T-helper 9 cell (primary cell): ENCODE results near the gene STEAP3.
"Not testable (repeated sequence)": the region's sequence is repeated elsewhere in the genome, so short reads cannot be mapped to it uniquely, and the experiment has no call there.

ENCODE experiments used
- DNase-seq: peaks from one replicate; pipeline ENCODE4 v3.0.0-alpha.2; 2020

STEAP3 gene

DNA sequence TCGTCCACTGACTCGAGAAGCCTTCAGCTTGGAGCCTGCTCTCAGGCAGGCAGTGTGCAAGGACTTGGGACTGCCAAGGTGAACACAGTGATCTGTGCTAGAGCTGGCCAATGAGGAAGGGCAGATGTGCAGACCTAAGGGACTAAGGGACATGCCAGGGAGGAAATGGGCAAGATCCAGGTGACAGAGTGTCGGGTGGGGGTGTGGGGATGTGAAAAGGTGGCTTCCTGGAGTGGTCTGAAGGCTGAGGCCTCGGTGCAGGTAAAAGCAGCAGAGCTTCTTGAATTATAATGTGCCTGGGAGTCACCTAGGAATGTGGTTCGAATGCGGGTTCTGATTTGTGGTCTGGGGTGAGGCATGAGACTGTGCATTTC, 42.0 kb downstream of the STEAP3 start:
- DNase-seq, result no peak

GRCh38 chr2:119266091-119266589, 42.5 kb downstream of the STEAP3 start:
- DNase-seq, result no peak

DNA sequence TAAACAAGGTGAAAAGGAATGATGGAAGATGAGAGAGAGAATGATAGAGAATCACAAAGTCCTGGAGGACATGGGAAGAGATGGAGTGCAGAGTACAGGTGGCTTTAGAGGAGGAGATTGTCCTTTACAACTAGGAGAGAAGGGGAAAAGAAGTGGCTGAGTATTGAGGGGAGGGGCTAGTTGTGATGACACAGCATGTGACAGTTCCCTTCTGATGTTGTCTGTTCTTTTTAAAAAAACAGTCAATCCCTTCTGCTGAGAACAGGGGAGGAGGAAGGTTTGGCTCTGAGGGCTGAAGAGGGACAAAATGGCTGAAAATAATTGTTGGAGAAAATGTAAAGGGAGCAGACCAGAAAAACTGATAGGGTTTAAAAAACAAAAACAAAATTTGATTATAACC, 44.0 kb downstream of the STEAP3 start:
- DNase-seq, result no peak

- no peak for DNase-seq
Measured at GRCh38 chr2:119276864-119277263, 53.2 kb downstream of the STEAP3 start.

GRCh38 chr2:119278385-119278784, 54.8 kb downstream of the STEAP3 start:
- DNase-seq, result not testable (repeated sequence)

DNA sequence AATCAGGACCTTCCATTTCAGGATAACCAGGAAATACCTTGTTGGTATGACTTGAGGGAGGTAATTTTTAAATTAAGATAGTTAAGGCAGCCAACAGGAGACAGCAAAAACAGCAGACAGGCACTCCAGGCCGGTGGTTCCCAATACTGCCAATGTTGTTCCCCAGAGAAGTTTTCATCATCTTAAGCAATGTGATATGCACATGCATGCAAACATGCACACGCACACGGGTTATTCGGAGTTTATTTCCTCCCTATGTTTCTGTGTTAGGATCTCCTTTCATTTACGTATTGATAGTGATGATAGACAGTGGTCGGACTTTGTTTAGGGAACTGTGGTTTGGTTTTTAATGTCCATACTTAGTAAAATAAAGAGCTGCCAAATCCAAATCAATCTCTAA, 55.3 kb downstream of the STEAP3 start:
- no peak for DNase-seq

GRCh38 chr2:119279666-119280065, 56.0 kb downstream of the STEAP3 start:
- DNase-seq, result no peak

DNA sequence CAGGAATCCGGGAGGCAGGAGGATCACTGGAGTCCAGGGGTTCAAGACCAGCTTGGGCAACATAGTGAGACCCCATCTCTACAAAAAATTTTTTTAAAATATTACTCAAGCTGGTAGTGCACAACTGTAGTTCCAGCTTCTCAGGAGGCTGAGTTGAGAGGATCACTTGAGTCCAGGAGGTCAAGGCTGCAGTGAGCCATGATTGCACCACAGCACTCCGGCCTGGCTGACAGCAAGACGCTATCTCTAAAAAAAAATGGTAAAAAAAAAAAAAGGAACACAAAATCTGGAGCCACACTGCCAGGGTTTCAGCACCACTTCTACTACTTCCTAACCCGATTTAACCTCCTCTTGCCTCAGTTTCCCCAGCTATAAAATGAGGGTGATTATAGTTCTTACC, 57.0 kb downstream of the STEAP3 start:
- DNase-seq, result no peak

DNA sequence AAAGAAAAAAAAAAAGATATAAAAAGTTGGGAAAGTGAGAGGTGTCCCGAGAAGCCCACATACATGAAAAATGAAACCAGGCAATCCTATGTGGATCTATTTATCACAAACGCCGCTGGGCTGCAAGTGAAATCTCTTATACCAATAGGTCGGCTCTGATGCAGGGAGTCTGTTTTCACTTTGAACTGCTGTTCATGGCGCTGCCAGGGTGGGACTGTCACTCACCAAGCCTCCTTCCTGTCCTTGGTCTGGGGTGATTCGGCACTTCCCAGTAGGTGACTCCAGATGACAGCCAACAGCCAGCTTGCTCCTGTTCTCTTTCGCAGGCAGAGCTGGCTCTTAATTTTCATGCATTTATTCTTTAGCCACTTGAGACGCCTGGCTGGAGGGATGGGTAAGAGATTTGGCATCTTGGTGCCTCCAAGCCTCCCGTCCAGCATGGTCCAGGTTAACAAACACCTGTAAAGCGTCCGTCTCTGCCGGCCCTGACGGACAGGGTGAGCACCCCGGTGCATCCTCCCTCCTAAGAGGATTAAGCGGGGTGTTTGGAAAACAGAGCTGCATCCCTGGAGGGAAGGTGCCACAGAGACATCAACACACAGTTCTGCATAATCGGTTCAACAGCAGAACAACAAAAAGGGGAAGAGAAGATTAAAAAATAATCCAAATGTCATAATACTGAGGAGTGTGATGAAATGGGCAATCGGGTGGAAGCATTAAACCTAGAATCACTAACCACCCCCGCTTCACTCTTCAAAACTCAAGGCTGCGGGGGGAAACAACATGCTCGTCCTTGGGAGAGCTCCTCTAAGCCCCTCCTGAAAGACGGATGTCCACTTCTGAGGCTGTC, 58.7 kb downstream of the STEAP3 start:
- DNase-seq, result no peak

GRCh38 chr2:119282996-119283511, 59.4 kb downstream of the STEAP3 start:
- no peak for DNase-seq

- DNase-seq, result no peak
Measured at GRCh38 chr2:119283873-119284331, 60.3 kb downstream of the STEAP3 start.

DNA sequence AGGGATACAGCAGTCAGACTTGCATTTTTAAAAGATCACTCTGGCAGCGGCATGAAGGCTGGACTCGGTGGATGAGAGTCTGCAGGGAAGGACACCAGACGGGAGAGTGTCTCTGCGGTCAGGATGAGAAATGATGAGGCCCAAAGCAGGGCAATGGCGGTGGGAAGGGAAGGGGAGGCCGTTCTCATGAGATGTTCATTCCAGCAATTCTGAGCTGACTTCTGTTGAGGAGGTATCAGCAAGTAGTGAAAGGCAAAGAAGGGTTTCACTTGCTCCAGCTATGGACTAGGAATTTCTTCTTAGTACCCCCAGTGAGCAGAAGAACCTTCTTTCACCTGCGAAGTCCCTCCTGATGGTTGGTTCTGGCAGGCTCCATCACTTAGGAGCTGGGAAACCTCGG, 63.0 kb downstream of the STEAP3 start:
- no peak for DNase-seq

DNA sequence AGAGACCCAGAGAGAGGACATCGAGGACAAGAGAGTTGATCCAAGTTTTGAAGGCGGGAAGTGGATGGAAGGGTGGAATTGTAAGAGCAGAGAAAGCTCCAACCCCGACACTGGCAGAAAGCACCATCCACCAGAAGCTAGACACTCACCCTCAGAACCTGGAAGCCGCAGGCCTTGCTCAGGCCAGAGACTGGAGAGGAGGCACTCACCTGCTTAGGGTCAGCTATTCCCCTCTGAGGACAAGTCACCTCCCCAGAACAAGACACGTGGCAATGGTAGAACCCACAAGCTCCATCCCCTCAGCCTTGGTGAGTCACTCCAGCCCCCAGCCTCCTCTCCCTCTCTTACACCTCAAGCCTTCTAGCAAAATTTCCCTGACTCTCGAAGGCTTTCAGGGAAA, 64.9 kb downstream of the STEAP3 start:
- DNase-seq, result no peak

- no peak for DNase-seq
Measured at GRCh38 chr2:119289093-119289492, 65.5 kb downstream of the STEAP3 start.

DNA sequence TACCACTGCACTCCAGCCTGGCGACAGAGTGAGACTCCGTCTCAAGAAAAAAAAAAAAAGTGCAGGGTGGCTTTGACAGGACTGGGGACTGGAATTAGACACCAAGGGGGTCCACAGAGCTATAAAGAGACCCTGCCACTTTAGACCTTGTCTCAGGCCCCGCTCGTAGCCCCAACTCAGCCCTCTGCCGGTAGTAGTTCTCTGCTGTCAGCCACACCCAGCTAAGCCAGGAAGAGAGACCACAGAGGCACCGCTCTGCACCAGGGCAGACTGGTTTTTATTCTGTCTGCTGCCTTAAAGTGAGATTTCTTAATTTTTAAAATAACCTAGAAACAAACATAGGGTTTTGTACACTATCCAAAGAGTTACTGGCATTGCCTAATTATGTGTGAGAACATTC, 66.0 kb downstream of the STEAP3 start:
- no peak for DNase-seq

DNA sequence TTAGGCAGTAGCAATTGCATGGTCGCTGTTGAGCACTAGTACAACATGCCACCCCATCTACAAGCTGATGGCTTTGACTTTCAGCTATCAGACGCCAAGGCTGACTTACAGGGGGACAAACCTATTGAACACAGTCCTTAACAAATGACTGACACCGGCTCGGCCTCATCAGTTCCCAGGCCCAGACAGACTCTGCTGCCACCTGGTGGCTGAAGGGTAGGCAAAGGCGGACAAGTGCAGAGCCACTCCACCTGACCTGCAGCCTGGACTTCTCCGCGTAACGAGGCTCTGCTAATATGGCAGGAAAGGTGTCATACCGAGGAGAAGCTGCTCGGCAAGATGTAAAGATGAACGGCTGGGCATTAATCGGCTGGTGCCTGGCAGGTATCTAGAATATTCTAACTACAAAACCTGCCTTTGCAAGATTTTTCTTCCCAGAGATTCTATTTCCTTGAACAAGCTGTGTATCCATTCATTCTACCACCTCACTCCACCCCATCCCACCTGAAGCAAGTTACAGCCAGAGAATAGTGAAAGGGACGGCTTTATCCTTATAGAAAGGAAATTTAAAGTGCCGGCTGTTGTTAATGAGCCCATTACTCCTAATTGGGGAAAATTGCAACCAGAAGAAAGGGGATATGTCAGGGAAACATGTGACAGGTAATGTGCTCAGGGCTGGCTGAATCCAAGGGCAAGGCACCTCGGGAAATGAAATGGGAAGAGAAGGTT, 67.4 kb downstream of the STEAP3 start:
- no peak for DNase-seq

- no peak for DNase-seq
Measured at GRCh38 chr2:119291588-119292167, 68.0 kb downstream of the STEAP3 start.

DNA sequence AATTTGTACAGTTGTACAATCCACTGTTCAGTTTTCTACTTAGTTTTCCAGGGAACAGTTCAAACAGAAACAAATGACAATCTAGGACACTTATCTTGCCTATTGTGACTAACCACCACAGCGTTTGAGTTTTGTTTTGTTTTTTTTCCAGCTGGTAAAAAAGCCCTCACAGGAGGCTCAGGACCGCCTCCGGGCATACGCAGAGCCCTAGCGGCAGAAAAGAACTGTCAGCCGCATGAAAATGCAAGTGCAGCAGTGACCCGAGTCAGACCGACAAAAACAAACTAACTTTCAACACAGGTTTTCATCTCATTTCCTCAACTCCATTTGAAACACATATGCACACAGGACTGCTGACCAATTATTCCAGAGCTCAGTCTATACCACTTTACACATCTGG, 68.6 kb downstream of the STEAP3 start:
- no peak for DNase-seq

- no peak for DNase-seq
Measured at GRCh38 chr2:119293254-119293653, 69.6 kb downstream of the STEAP3 start.

DNA sequence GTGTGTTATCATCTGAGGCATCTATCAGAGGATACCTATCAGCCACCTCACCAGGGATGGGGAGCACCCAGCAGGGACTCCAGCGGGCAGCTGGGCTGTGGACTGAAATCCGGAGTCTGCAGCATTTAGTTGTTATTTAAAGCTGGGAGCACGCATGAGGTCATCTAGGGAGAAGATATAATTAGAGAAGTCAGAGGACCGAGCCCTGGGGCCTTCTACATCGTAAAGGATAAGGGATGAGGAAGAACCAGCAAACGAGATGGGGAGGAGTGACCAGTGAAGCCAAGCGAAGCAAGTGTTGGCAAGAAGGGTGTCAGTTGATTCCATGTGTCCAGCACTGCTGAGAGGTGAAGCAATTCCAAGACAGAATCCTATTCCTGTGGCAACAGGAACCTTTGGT, 70.3 kb downstream of the STEAP3 start:
- DNase-seq, result no peak

DNA sequence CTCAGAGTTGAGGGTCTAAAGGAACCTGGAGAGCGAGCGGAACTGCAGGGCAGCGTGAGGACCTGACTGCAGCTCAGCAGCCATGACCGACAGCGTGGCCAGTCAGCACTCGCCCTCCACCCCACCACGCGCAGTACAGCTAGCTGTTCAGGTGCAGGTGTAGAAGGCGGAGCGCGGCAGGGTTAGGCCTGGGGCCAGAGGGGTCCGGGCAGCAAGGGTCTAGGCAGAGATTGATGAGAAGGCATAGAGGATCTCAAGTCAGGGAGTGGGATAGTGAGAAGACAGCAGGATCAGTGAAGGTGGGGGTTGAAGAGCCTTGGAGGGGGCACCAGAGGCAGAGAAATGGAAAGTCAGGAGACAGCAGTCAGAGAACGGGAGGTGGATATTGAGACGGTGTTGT, 71.0 kb downstream of the STEAP3 start:
- no peak for DNase-seq

- no peak for DNase-seq
Measured at GRCh38 chr2:119295688-119296375, 72.2 kb downstream of the STEAP3 start.

GRCh38 chr2:119301413-119301812, 77.8 kb downstream of the STEAP3 start:
- no peak for DNase-seq
